OCI-LY1 (cell line): Measurements from ENCODE around the gene ZBTB7C.

Source experiments
- EZH2 ChIP-seq: fragments of 200-600 bp; sonication (generic), shearing (Covaris generic); IDR thresholded peaks from 2 replicates; pipeline ENCODE4 v1.8.0; 2017; ENCODE audit warnings: borderline replicate concordance, mixed run types, mild to moderate bottlenecking, antibody characterized with exemption, low read length, moderate library complexity, mixed read lengths
- TF ChIP-seq, protein P1 (sequence below): fragments of 200-600 bp; sonication (generic), shearing (Covaris generic); IDR thresholded peaks from 2 replicates; pipeline ENCODE4 v1.5.1; 2017; ENCODE audit warnings: mild to moderate bottlenecking, antibody characterized with exemption, low read length, moderate library complexity, mixed read lengths

DNA sequence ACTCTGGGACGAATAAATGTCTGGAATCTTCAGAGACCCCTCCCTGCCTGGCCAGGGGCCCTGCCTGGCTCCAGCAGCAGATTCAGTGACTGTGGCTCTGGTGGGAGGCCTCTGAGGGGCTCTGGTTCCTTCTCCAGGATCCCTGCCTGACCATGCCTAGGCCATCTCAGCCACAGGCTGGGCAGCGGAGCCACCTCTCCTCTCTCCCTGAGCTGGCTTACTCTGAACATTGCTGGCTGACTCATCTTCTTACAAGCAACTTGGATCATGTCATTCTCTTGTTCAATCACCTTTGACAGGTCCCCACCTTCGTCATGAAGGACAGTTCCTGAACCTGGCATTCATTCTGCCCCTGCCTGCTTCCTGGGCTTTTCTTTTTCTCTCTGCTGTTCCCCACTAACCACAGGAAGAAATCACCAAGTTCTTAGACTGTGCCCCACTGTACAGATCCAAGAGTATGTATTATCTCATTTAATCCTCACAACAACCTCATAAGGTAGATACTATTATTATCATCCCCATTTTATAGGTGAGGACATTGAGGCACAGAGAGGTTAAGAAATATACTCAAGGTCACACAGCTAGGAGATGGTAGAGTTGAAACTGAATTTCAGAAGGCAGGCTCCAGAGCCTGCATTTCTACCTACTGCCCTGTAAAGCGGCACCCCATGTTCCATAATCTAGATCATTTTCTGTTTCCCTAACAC is 323.2 kb downstream of the ZBTB7C start:
- TF ChIP-seq, protein P1, sequence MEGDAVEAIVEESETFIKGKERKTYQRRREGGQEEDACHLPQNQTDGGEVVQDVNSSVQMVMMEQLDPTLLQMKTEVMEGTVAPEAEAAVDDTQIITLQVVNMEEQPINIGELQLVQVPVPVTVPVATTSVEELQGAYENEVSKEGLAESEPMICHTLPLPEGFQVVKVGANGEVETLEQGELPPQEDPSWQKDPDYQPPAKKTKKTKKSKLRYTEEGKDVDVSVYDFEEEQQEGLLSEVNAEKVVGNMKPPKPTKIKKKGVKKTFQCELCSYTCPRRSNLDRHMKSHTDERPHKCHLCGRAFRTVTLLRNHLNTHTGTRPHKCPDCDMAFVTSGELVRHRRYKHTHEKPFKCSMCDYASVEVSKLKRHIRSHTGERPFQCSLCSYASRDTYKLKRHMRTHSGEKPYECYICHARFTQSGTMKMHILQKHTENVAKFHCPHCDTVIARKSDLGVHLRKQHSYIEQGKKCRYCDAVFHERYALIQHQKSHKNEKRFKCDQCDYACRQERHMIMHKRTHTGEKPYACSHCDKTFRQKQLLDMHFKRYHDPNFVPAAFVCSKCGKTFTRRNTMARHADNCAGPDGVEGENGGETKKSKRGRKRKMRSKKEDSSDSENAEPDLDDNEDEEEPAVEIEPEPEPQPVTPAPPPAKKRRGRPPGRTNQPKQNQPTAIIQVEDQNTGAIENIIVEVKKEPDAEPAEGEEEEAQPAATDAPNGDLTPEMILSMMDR = no peak
- TF ChIP-seq EZH2 = no peak
